ENCODE measurements around the gene C7orf33.

GRCh38 chr7:148623586-148624282 is 33.2 kb downstream of the C7orf33 start:
- TF ChIP-seq, protein P1, sequence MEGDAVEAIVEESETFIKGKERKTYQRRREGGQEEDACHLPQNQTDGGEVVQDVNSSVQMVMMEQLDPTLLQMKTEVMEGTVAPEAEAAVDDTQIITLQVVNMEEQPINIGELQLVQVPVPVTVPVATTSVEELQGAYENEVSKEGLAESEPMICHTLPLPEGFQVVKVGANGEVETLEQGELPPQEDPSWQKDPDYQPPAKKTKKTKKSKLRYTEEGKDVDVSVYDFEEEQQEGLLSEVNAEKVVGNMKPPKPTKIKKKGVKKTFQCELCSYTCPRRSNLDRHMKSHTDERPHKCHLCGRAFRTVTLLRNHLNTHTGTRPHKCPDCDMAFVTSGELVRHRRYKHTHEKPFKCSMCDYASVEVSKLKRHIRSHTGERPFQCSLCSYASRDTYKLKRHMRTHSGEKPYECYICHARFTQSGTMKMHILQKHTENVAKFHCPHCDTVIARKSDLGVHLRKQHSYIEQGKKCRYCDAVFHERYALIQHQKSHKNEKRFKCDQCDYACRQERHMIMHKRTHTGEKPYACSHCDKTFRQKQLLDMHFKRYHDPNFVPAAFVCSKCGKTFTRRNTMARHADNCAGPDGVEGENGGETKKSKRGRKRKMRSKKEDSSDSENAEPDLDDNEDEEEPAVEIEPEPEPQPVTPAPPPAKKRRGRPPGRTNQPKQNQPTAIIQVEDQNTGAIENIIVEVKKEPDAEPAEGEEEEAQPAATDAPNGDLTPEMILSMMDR (IDR thresholded peaks at IDR 0.05): no peak
- TF ChIP-seq POLR2A (IDR thresholded peaks at IDR 0.05): no peak

All from heart left ventricle (tissue), 13 donors.